ENCODE data around the gene RRP12.

- TF ChIP-seq POLR2AphosphoS5 (IDR thresholded peaks at IDR 0.05; ENCODE audit: low read depth, low read length), result peak; percentile 24; the same call in 1 of the 2 replicates
- TF ChIP-seq POLR2A (IDR thresholded peaks at IDR 0.05; ENCODE audit: low read depth, low read length), result no peak
- no peak for TF ChIP-seq TAF1 (IDR thresholded peaks at IDR 0.05; ENCODE audit: low read depth, low read length)
- TF ChIP-seq PAX5 (IDR thresholded peaks at IDR 0.05; ENCODE audit: insufficient read depth, low read length, severe bottlenecking), result no peak
- TF ChIP-seq POU2F2 (IDR thresholded peaks at IDR 0.05; ENCODE audit: low read depth, low read length), result no peak
Observed at GRCh38 chr10:97434055-97434454, 32.9 kb upstream of the RRP12 start.

Data from GM12891 (cell line).